Sigmoid colon (tissue), 7 donors: ENCODE data around the gene NDST3. TPM values are rescaled to one million over a fixed set of nuclear protein-coding genes. Genes with fewer than 3 reads are reported as not detected.

Experiments used
- DNase-seq: peaks from one replicate; pipeline ENCODE4 v3.0.0-alpha.2; 2019
- H3K27ac ChIP-seq, 4 donors: fragments of 200-600 bp; sonication (generic); one replicate each; pipeline ENCODE4 v1.5.1; 2016 to 2019; ENCODE audit warnings: mild to moderate bottlenecking in 1 of 4
- H3K27me3 ChIP-seq, 3 donors: fragments of 200-600 bp; sonication (generic); one replicate each; pipeline ENCODE4 v1.5.1; 2019; ENCODE audit warnings: mild to moderate bottlenecking in 1 of 3
- H3K36me3 ChIP-seq, 4 donors: fragments of 200-600 bp; sonication (generic); one replicate each; pipeline ENCODE4 v1.5.1; 2016 to 2019
- H3K4me1 ChIP-seq, 4 donors: fragments of 200-600 bp; sonication (generic); one replicate each; pipeline ENCODE4 v1.5.1; 2017 to 2019
- H3K4me3 ChIP-seq, 4 donors: fragments of 200-600 bp; sonication (generic); one replicate each; pipeline ENCODE4 v1.5.1; 2017 to 2019; ENCODE audit warnings: mild to moderate bottlenecking in 2 of 4, moderate library complexity in 1 of 4
- H3K9me3 ChIP-seq, 4 donors: fragments of 200-600 bp in 3 of 4; sonication (generic) in 3 of 4; one replicate each; pipeline versions ENCODE4 v1.5.1 to v1.6.1; 2013 to 2019
- CTCF ChIP-seq, 4 experiments: fragments of 450-650 bp in 3 of 4; fragments of 200-600 bp in 1 of 4; IDR thresholded peaks; one replicate each; pipeline ENCODE4 v1.5.1; 2016 to 2019; ENCODE audit warnings: antibody characterized with exemption in 4 of 4, mild to moderate bottlenecking in 3 of 4, moderate library complexity in 2 of 4
- EP300 ChIP-seq, 4 donors: sonication (generic); formaldehyde crosslinking; IDR thresholded peaks; one replicate each; pipeline ENCODE4 v1.6.1; 2017; ENCODE audit warnings: antibody characterized with exemption in 4 of 4
- POLR2A ChIP-seq, 2 donors: fragments of 450-650 bp; IDR thresholded peaks; one replicate each; pipeline ENCODE4 v1.6.1; 2016; ENCODE audit warnings: antibody characterized with exemption in 2 of 2, mild to moderate bottlenecking in 2 of 2, moderate library complexity in 2 of 2
- POLR2AphosphoS5 ChIP-seq, 4 donors: sonication (generic); formaldehyde crosslinking; IDR thresholded peaks; one replicate each; pipeline ENCODE4 v1.6.1; 2017; ENCODE audit warnings: antibody characterized with exemption in 4 of 4
- WGBS, 2 donors: extraction: QIAGEN DNeasy Blood & Tissue Kit; methylation state at CpG; one replicate each; pipeline ENCODE4 v1.1.7; 2013; 5-methylcytosine and 5-hydroxymethylcytosine counted together
- intact Hi-C: fragments of 100-400 bp; cut with DNase I; formaldehyde crosslinking; loops from one replicate; pipeline ENCODE4 v1.15.1; 2023
- polyA plus RNA-seq, 3 donors: library from polyadenylated mRNA; stranded (reverse); fragments of 200-250 nt; gene quantifications; one replicate each; pipeline ENCODE4 v1.2.3, GENCODE V29; 2013
- total RNA-seq, 4 donors: library from RNA; depleted of rRNA; stranded (reverse); fragments of >200 nt; gene quantifications; one replicate each; pipeline ENCODE4 v1.1.0, GENCODE V29; 2016
- donor health status: healthy with polysubstance abuse.
- donor health status: Bipolar disorder and iron deficiency.
- donor health status: healthy.

Gene NDST3
- total and polyA plus RNA-seq, 7 donors: under 0.01 to 0.04 (median under 0.01) TPM; not detected in 4

GRCh38 chr4:118018381-118019145 lies 15.7 kb upstream of the NDST3 start:
- TF ChIP-seq POLR2AphosphoS5 (IDR thresholded peaks at IDR 0.05): no peak
- TF ChIP-seq CTCF (IDR thresholded peaks at IDR 0.05): no peak
- no peak for TF ChIP-seq POLR2A (IDR thresholded peaks at IDR 0.05)
- no peak for TF ChIP-seq EP300 (IDR thresholded peaks at IDR 0.05)
- no peak overlapping the region for H3K4me3 ChIP-seq
- H3K27me3 ChIP-seq: no peaks in the 10 kb centered on the region
- no peak overlapping the region for H3K27ac ChIP-seq
- no peaks in the 10 kb centered on the region for H3K9me3 ChIP-seq
- no peak for DNase-seq
- H3K4me1 ChIP-seq: no peaks in the 10 kb centered on the region
- intact Hi-C loops: no loop called here
- no peaks in the 10 kb centered on the region for H3K36me3 ChIP-seq

- H3K4me3 ChIP-seq: no peak overlapping the region
- no peaks in the 10 kb centered on the region for H3K36me3 ChIP-seq
- H3K27me3 ChIP-seq: peaks cover 0 to 1% (median 0%) of the 10 kb centered on the region in 3 donors
- no peak for TF ChIP-seq POLR2A (IDR thresholded peaks at IDR 0.05)
- no peak overlapping the region for H3K27ac ChIP-seq
- intact Hi-C loops: no loop called here
- no peaks in the 10 kb centered on the region for H3K4me1 ChIP-seq
- 72 to 76% methylated on average over 1 of the region's 1 CpG for WGBS, 2 donors
- H3K9me3 ChIP-seq: no peaks in the 10 kb centered on the region
- DNase-seq: no peak
Measured at GRCh38 chr4:118026806-118027205, 7.5 kb upstream of the NDST3 start.

DNA sequence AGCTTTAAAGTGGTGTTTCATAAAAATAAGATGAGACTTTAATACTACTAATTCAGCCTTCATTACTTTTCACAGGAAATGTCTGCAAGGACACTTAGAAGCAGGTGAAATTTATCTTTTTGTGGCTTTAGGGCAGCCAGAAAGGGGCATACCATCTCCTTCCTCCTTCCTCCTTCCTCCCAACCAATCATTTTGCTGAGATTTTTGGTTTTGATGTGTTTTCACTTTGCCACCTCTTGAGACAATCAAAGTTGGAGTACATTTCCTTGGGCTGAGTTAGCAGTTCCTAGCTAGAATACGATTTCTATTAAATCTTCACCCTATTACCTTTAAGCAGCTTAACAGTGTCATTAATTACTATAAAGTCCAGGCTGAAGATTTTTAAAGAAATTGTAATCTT lies 5.1 kb upstream of the NDST3 start:
- no peak overlapping the region for H3K4me3 ChIP-seq
- peaks cover 0 to 15% (median 11%) of the 10 kb centered on the region in 4 donors for H3K4me1 ChIP-seq
- H3K9me3 ChIP-seq: no peaks in the 10 kb centered on the region
- 68 to 90% methylated on average over 1 of the region's 1 CpG for WGBS, 2 donors
- intact Hi-C loops: no loop called here
- no peak for DNase-seq
- H3K27ac ChIP-seq: no peak overlapping the region
- H3K27me3 ChIP-seq: peaks cover 0 to 25% (median 11%) of the 10 kb centered on the region in 3 donors
- H3K36me3 ChIP-seq: no peaks in the 10 kb centered on the region
- TF ChIP-seq POLR2AphosphoS5 (IDR thresholded peaks at IDR 0.05): no peak
- no peak for TF ChIP-seq CTCF (IDR thresholded peaks at IDR 0.05)
- no peak for TF ChIP-seq EP300 (IDR thresholded peaks at IDR 0.05)
- TF ChIP-seq POLR2A (IDR thresholded peaks at IDR 0.05): no peak

DNA sequence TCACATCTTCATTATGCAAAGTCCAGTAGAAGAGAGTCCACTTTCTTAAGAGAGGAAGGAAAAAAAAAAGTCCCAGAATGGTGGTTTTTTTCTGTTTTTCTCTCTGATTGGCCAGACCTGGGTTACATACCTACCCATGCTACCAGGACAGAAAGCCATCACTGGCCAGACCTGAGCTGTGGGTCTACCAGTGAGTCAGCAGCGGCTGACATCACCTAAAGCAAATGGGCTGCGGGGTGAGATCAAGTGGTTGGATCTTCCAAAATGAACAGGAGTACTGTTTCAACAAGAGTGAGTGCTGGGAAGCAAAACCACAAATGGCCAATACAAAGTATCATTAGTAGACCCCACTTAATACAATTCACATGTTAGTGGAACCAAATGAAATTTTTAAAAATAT lies 1.6 kb upstream of the NDST3 start:
- Histone ChIP-seq H3K27ac (no peak overlapping the region), H3K36me3 (no peaks in the 10 kb centered on the region), H3K4me1 (peaks cover 0 to 15% (median 11%) of the 10 kb centered on the region in 4 donors), H3K4me3 (peak overlapping the region in 1 of 4 donors; percentile 54), H3K27me3 (peaks cover 0 to 54% (median 18%) of the 10 kb centered on the region in 3 donors), H3K9me3 (no peaks in the 10 kb centered on the region)
- no peak for DNase-seq
- intact Hi-C loops: no loop called here
- WGBS, 2 donors: 83 to 90% methylated on average over 2 of the region's 2 CpGs
- TF ChIP-seq CTCF (IDR thresholded peaks at IDR 0.05): no peak
- no peak for TF ChIP-seq POLR2AphosphoS5 (IDR thresholded peaks at IDR 0.05)
- TF ChIP-seq EP300 (IDR thresholded peaks at IDR 0.05): no peak
- TF ChIP-seq POLR2A (IDR thresholded peaks at IDR 0.05): no peak

GRCh38 chr4:118033148-118034052 lies 886 bp upstream of the NDST3 start:
- peak overlapping the region; percentile 16 to 54 (median 48) for H3K4me3 ChIP-seq
- TF ChIP-seq CTCF (IDR thresholded peaks at IDR 0.05) (no peak), EP300 (IDR thresholded peaks at IDR 0.05) (no peak)
- DNase-seq: peak; percentile 69
- H3K36me3 ChIP-seq: no peaks in the 10 kb centered on the region
- no peaks in the 10 kb centered on the region for H3K9me3 ChIP-seq
- no peak overlapping the region for H3K27ac ChIP-seq
- WGBS, 2 donors: 1% methylated on average over 100 of the region's 100 CpGs
- intact Hi-C loops: no loop called here
- peaks cover 0 to 15% (median 11%) of the 10 kb centered on the region in 4 donors for H3K4me1 ChIP-seq
- peaks cover 0 to 54% (median 18%) of the 10 kb centered on the region in 3 donors for H3K27me3 ChIP-seq
